SK-N-SH treated with all-trans-retinoic acid at 6 μM for 48 hours (cell line): ENCODE data around the gene FBXL17.

Source experiments
- ATAC-seq: fragments of 200-7000 bp; cut with Tn5 transposase; 3 replicates; pipeline ENCODE4 v1.9.1; 2020; ENCODE audit warnings: mild to moderate bottlenecking, moderate library complexity
- ARNTL ChIP-seq: fragments of 450-650 bp; formaldehyde crosslinking; IDR thresholded peaks from 2 replicates; pipeline ENCODE4 v1.5.0; 2020; ENCODE audit warnings: low read depth, mild to moderate bottlenecking, moderate library complexity, borderline replicate concordance
- BACH2 ChIP-seq: fragments of 250-450 bp; sonication (Bioruptor Pico); IDR thresholded peaks from 2 replicates; pipeline ENCODE4 v1.9.0; 2021; ENCODE audit warnings: mild to moderate bottlenecking, borderline replicate concordance
- CSDC2 ChIP-seq: fragments of 250-450 bp; sonication (Bioruptor Pico); IDR thresholded peaks from 2 replicates; pipeline ENCODE4 v1.5.0; 2020; ENCODE audit warnings: mild to moderate bottlenecking, moderate library complexity
- ESRRG ChIP-seq: fragments of 250-450 bp; sonication (Bioruptor Pico); IDR thresholded peaks from 2 replicates; pipeline ENCODE4 v1.6.1; 2021; ENCODE audit warnings: mild to moderate bottlenecking
- GLIS3 ChIP-seq: fragments of 250-450 bp; sonication (Bioruptor Pico); IDR thresholded peaks from 2 replicates; pipeline ENCODE4 v1.5.0; 2020; ENCODE audit warnings: mild to moderate bottlenecking, moderate library complexity
- ISL1 ChIP-seq: fragments of 250-450 bp; sonication (Bioruptor Pico); IDR thresholded peaks from 2 replicates; pipeline ENCODE4 v2.1.2; 2022; ENCODE audit warnings: mild to moderate bottlenecking, moderate library complexity
- OSR1 ChIP-seq: fragments of 250-450 bp; sonication (Bioruptor Pico); IDR thresholded peaks from 2 replicates; pipeline ENCODE4 v1.8.0; 2022; ENCODE audit warnings: moderate library complexity, mild to moderate bottlenecking, inconsistent platforms
- PATZ1 ChIP-seq: fragments of 250-450 bp; sonication (Bioruptor Pico); IDR thresholded peaks from 2 replicates; pipeline ENCODE4 v1.8.0; 2020; ENCODE audit warnings: mild to moderate bottlenecking, moderate library complexity, borderline replicate concordance
- POU6F1 ChIP-seq: fragments of 250-450 bp; sonication (Bioruptor Pico); IDR thresholded peaks from 2 replicates; pipeline ENCODE4 v1.8.0; 2021; ENCODE audit warnings: low read depth, mild to moderate bottlenecking, moderate library complexity, borderline replicate concordance
- PPARA ChIP-seq: fragments of 250-450 bp; sonication (Bioruptor Pico); IDR thresholded peaks from 2 replicates; pipeline ENCODE4 v1.5.0; 2020; ENCODE audit warnings: mild to moderate bottlenecking, borderline replicate concordance
- RARB ChIP-seq: fragments of 250-450 bp; sonication (Bioruptor Pico); IDR thresholded peaks from 2 replicates; pipeline ENCODE4 v1.8.0; 2021; ENCODE audit warnings: mild to moderate bottlenecking, moderate library complexity
- SNAI2 ChIP-seq: fragments of 250-450 bp; sonication (Bioruptor Pico); IDR thresholded peaks from 2 replicates; pipeline ENCODE4 v1.5.0; 2020; ENCODE audit warnings: mild to moderate bottlenecking, moderate library complexity
- TCF4 ChIP-seq: fragments of 250-450 bp; sonication (Bioruptor Pico); IDR thresholded peaks from 2 replicates; pipeline ENCODE4 v1.8.0; 2021; ENCODE audit warnings: mild to moderate bottlenecking, moderate library complexity, borderline replicate concordance
- TOX ChIP-seq: fragments of 250-450 bp; sonication (Bioruptor Pico); IDR thresholded peaks from 2 replicates; pipeline ENCODE4 v1.8.0; 2021; ENCODE audit warnings: mild to moderate bottlenecking, moderate library complexity, borderline replicate concordance
- ZC3H10 ChIP-seq: fragments of 250-450 bp; sonication (Bioruptor Pico); IDR thresholded peaks from 2 replicates; pipeline ENCODE4 v1.5.1; 2021; ENCODE audit warnings: mild to moderate bottlenecking, moderate library complexity
- ZFP3 ChIP-seq: fragments of 250-450 bp; sonication (Bioruptor Pico); IDR thresholded peaks from 2 replicates; pipeline ENCODE4 v1.5.0; 2020; ENCODE audit warnings: mild to moderate bottlenecking, moderate library complexity
- ZFP30 ChIP-seq: fragments of 450-650 bp; formaldehyde crosslinking; IDR thresholded peaks from 2 replicates; pipeline ENCODE4 v1.5.0; 2022; ENCODE audit warnings: mild to moderate bottlenecking, moderate library complexity
- ZNF565 ChIP-seq: fragments of 450-650 bp; formaldehyde crosslinking; conservative IDR thresholded peaks from 2 replicates; pipeline ENCODE4 v1.5.0; 2020; ENCODE audit warnings: low read depth, mild to moderate bottlenecking, moderate library complexity
- ZNF70 ChIP-seq: fragments of 450-650 bp; formaldehyde crosslinking; IDR thresholded peaks from 2 replicates; pipeline ENCODE4 v1.5.0; 2020; ENCODE audit warnings: mild to moderate bottlenecking, moderate library complexity
- ZNF8 ChIP-seq: fragments of 450-650 bp; formaldehyde crosslinking; IDR thresholded peaks from 2 replicates; pipeline ENCODE4 v1.5.0; 2020; ENCODE audit warnings: mild to moderate bottlenecking, moderate library complexity

Gene FBXL17

GRCh38 chr5:108124596-108124995 lies 257.3 kb downstream of the FBXL17 start (continued):
- TF ChIP-seq POU6F1 (CRISPR knock-in tag) (no peak), PPARA (no peak), TOX (CRISPR knock-in tag) (no peak), ZNF8 (no peak), ZNF565 (CRISPR knock-in tag) (no peak), BACH2 (no peak), RARB (no peak), GLIS3 (CRISPR knock-in tag) (no peak)

GRCh38 chr5:108122702-108123101 lies 259.2 kb downstream of the FBXL17 start:
- ATAC-seq: no peak
- TF ChIP-seq SNAI2 (CRISPR knock-in tag) (no peak), ARNTL (CRISPR knock-in tag) (no peak), ZFP3 (no peak), TOX (CRISPR knock-in tag) (no peak), ZC3H10 (CRISPR knock-in tag) (no peak), ZFP30 (no peak), PPARA (no peak), ISL1 (CRISPR knock-in tag) (no peak), ZNF565 (CRISPR knock-in tag) (no peak), CSDC2 (CRISPR knock-in tag) (no peak), OSR1 (CRISPR knock-in tag) (no peak), GLIS3 (CRISPR knock-in tag) (no peak), POU6F1 (CRISPR knock-in tag) (no peak), TCF4 (no peak)
- TF ChIP-seq, all 23 proteins: peak for 0

GRCh38 chr5:108118813-108119514 lies 262.9 kb downstream of the FBXL17 start:
- TF ChIP-seq ARNTL (CRISPR knock-in tag) (no peak), ISL1 (CRISPR knock-in tag) (no peak), SNAI2 (CRISPR knock-in tag) (no peak), ZNF565 (CRISPR knock-in tag) (no peak), PPARA (no peak), TOX (CRISPR knock-in tag) (no peak), ZC3H10 (CRISPR knock-in tag) (no peak), GLIS3 (CRISPR knock-in tag) (no peak), ZNF8 (no peak), RARB (no peak), CSDC2 (CRISPR knock-in tag) (no peak), PATZ1 (no peak), ZNF70 (CRISPR knock-in tag) (no peak), POU6F1 (CRISPR knock-in tag) (no peak), ESRRG (no peak)
- ATAC-seq: no peak

- ATAC-seq: no peak
- TF ChIP-seq SNAI2 (CRISPR knock-in tag) (no peak), TOX (CRISPR knock-in tag) (no peak)
- TF ChIP-seq, all 23 proteins: peak for 0
These were observed 266.2 kb downstream of the FBXL17 start for GRCh38 chr5:108115673-108116072.
